Naive thymus-derived CD4-positive, alpha-beta T cell (primary cell): Measurements from ENCODE around the gene ISLR2. TPM values are rescaled to one million over a fixed set of nuclear protein-coding genes. Genes with fewer than 3 reads are reported as not detected.

Source experiments
- polyA plus RNA-seq, 2 donors: library from polyadenylated mRNA; unstranded; fragments of 300-500 nt; fragmentation: Illumina TruSeq; gene quantifications; one replicate each; pipeline ENCODE4 v1.2.3, GENCODE V29; 2021
- total RNA-seq, 6 experiments: library from RNA in 5 of 6; stranded (reverse) in 5 of 6; gene quantifications; 1 replicate in 5 of 6; 2 replicates in 1 of 6; pipeline ENCODE4 v1.2.3 and lab custom pipeline; 2021 to 2026

The ISLR2 gene
- total and polyA plus RNA-seq, 7 experiments from 2014 or later: not detected

Other genes with a start within 250 kb of the ISLR2 start
- gene LOXL1, start 204.1 kb upstream of the ISLR2 start, total RNA-seq: 1 to 10 TPM in 3 of 5 experiments, under 1 TPM in 2; 0.49 to 2.2 (median 1.0) TPM
- 1 to 10 TPM; 1.3 to 2.3 TPM for gene LOXL1, start 204.1 kb upstream of the ISLR2 start, polyA plus RNA-seq
- 10 to 100 TPM in 3 of 5 experiments, 1 to 10 TPM in 2; 7.5 to 14.5 (median 12.3) TPM for gene STOML1, start 138.3 kb upstream of the ISLR2 start, total RNA-seq
- gene STOML1, start 138.3 kb upstream of the ISLR2 start, polyA plus RNA-seq: 10 to 100 TPM; 18.7 to 21.3 TPM
- gene PML, start 135.9 kb upstream of the ISLR2 start, total RNA-seq: 100 to 1,000 TPM in 1 of 5 experiments, 10 to 100 TPM in 4; 42.1 to 113 (median 64.8) TPM
- gene PML, start 135.9 kb upstream of the ISLR2 start, polyA plus RNA-seq: 10 to 100 TPM; 18.1 to 34.3 TPM
- under 1 TPM in 3 of 5 experiments, not detected in 2; 0.29 to 0.53 (median 0.32) TPM for gene GOLGA6A, start 48.0 kb upstream of the ISLR2 start, total RNA-seq
- under 1 TPM in 1 of 2 donors, not detected in 1; 0.14 TPM for gene GOLGA6A, start 48.0 kb upstream of the ISLR2 start, polyA plus RNA-seq
- not detected for gene ISLR, start 43.1 kb downstream of the ISLR2 start, total RNA-seq
- gene ISLR, start 43.1 kb downstream of the ISLR2 start, polyA plus RNA-seq: not detected
- gene STRA6, start 72.2 kb downstream of the ISLR2 start, total RNA-seq: not detected
- gene STRA6, start 72.2 kb downstream of the ISLR2 start, polyA plus RNA-seq: not detected
- gene CCDC33, start 105.7 kb downstream of the ISLR2 start, total RNA-seq: not detected
- not detected for gene CCDC33, start 105.7 kb downstream of the ISLR2 start, polyA plus RNA-seq
- gene CYP11A1, start 237.1 kb downstream of the ISLR2 start, total RNA-seq: 1 to 10 TPM in 1 of 5 experiments, under 1 TPM in 1, not detected in 3; 0.58 to 1.0 TPM
- gene CYP11A1, start 237.1 kb downstream of the ISLR2 start, polyA plus RNA-seq: not detected